Measurements from ENCODE around the gene ASB18. TPM values are rescaled to one million over a fixed set of nuclear protein-coding genes. Genes with fewer than 3 reads are reported as not detected.
"Not testable (repeated sequence)": the region's sequence is repeated elsewhere in the genome, so short reads cannot be mapped to it uniquely, and the experiment has no call there.

Gene ASB18
- 2.2 TPM for total RNA-seq (ENCODE audit: insufficient read depth, low replicate concordance)

- no peak for DNase-seq (ENCODE audit: low spot score)
These were observed at the start of gene ASB18 for GRCh38 chr2:236264256-236264655. ASB18 (minus strand) TSS chr2:236264406; CDS start chr2:236264345, 61 bp downstream.

GRCh38 chr2:236311286-236311685, 47.1 kb upstream of the ASB18 start:
- DNase-seq (ENCODE audit: low spot score), result no peak

GRCh38 chr2:236309669-236310029, 45.4 kb upstream of the ASB18 start:
- DNase-seq (ENCODE audit: low spot score), result no peak

GRCh38 chr2:236308855-236309668, 44.9 kb upstream of the ASB18 start:
- DNase-seq (ENCODE audit: low spot score), result no peak

- DNase-seq (ENCODE audit: low spot score), result no peak
These were observed 43.4 kb upstream of the ASB18 start for GRCh38 chr2:236307641-236308040.

- no peak for DNase-seq (ENCODE audit: low spot score)
These were observed 42.8 kb upstream of the ASB18 start for GRCh38 chr2:236306825-236307540.

- no peak for DNase-seq (ENCODE audit: low spot score)
These were observed 41.9 kb upstream of the ASB18 start for GRCh38 chr2:236305964-236306605.

- DNase-seq (ENCODE audit: low spot score), result no peak
These were observed 41.3 kb upstream of the ASB18 start for GRCh38 chr2:236305531-236305930.

GRCh38 chr2:236303935-236304334, 39.7 kb upstream of the ASB18 start:
- no peak for DNase-seq (ENCODE audit: low spot score)

GRCh38 chr2:236302555-236302954, 38.3 kb upstream of the ASB18 start:
- DNase-seq (ENCODE audit: low spot score), result no peak

GRCh38 chr2:236298924-236299475, 34.8 kb upstream of the ASB18 start:
- DNase-seq (ENCODE audit: low spot score), result no peak

- DNase-seq (ENCODE audit: low spot score), result no peak
These were observed 31.3 kb upstream of the ASB18 start for GRCh38 chr2:236295481-236295880.

- no peak for DNase-seq (ENCODE audit: low spot score)
These were observed 30.4 kb upstream of the ASB18 start for GRCh38 chr2:236294647-236295046.

- DNase-seq (ENCODE audit: low spot score), result no peak
These were observed 29.1 kb upstream of the ASB18 start for GRCh38 chr2:236293241-236293810.

- DNase-seq (ENCODE audit: low spot score), result no peak
These were observed 27.7 kb upstream of the ASB18 start for GRCh38 chr2:236291911-236292310.

- no peak for DNase-seq (ENCODE audit: low spot score)
These were observed 27.3 kb upstream of the ASB18 start for GRCh38 chr2:236291476-236291875.

- DNase-seq (ENCODE audit: low spot score), result no peak
These were observed 26.7 kb upstream of the ASB18 start for GRCh38 chr2:236290742-236291425.

- DNase-seq (ENCODE audit: low spot score), result no peak
These were observed 25.7 kb upstream of the ASB18 start for GRCh38 chr2:236289766-236290462.

GRCh38 chr2:236288373-236288772, 24.2 kb upstream of the ASB18 start:
- not testable (repeated sequence) for DNase-seq (ENCODE audit: low spot score)

- no peak for DNase-seq (ENCODE audit: low spot score)
These were observed 23.4 kb upstream of the ASB18 start for GRCh38 chr2:236287656-236288055.
